ENCODE measurements around the gene GAB2. TPM values are rescaled to one million over a fixed set of nuclear protein-coding genes. Genes with fewer than 3 reads are reported as not detected.

The GAB2 gene
- total and polyA plus RNA-seq, 2 of the 13 experiments (the other 11 are each of a cell fraction or from before 2014, with no cell fraction given) = 4.1 to 8.6 TPM

DNA sequence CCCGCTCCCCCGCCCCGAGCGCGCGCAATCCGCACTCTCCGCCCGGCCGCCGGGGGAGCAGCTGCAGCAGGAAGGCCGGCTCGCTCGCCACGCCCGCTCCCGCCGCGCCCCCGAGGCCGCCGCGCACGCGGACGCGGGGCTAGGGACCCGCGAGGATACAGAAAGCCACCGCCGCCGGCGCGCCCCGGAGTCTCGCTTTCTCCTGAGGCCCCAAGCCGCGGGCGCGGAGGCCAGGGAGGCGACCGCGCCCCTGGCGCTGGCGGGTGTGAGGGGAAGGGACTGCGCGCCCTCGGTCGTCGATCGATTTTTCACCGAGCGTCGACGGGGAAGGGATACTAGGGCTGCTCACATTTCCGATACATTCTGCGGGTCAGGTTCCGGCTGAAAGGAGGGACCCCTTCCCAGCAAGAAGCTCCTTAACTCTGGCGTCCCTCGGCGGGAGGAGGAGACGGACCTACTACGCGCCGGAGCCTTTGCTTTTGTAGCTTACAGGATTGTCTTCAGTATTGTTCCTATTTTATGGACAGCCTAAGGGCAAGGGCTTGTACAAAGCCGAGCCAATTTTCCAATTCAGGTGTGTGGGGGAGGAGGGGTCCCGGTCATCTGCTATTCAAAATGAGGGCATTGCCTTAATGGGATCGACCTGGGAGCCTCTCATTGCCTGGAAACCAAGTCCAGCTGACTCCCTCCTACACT is 416 bp upstream of the GAB2 start (continued):
- no peak for TF ChIP-seq MZF1 (CRISPR knock-in tag; IDR thresholded peaks at IDR 0.05; ENCODE audit: borderline replicate concordance)
- no peak for TF ChIP-seq THAP11 (CRISPR knock-in tag; IDR thresholded peaks at IDR 0.05)
- no peak for TF ChIP-seq ZNF124 (CRISPR knock-in tag; IDR thresholded peaks at IDR 0.05)
- TF ChIP-seq SP4 (CRISPR knock-in tag; IDR thresholded peaks at IDR 0.05) = peak; percentile 67; the same call in 1 of the 2 replicates
- TF ChIP-seq ZFP82 (CRISPR knock-in tag; IDR thresholded peaks at IDR 0.05; ENCODE audit: borderline replicate concordance) = no peak; the same call in 1 of the 2 replicates
- TF ChIP-seq DMAP1 (CRISPR knock-in tag; IDR thresholded peaks at IDR 0.05) = 0 out of 2 replicates have a peak, but pooled peaks have one; percentile 45
- TF ChIP-seq CREBL2 (CRISPR knock-in tag; IDR thresholded peaks at IDR 0.05; ENCODE audit: borderline replicate concordance) = 0 out of 2 replicates have a peak, but pooled peaks have one; percentile 37
- TF ChIP-seq ZNF766 (CRISPR knock-in tag; IDR thresholded peaks at IDR 0.05; ENCODE audit: borderline replicate concordance) = no peak
- no peak for TF ChIP-seq ZNF720 (CRISPR knock-in tag; IDR thresholded peaks at IDR 0.05)
- TF ChIP-seq KLF13 (CRISPR knock-in tag; IDR thresholded peaks at IDR 0.05) = no peak
- peak; percentile 48; the same call in 1 of the 2 replicates for TF ChIP-seq GATAD1 (CRISPR knock-in tag; IDR thresholded peaks at IDR 0.05)
- no peak for TF ChIP-seq HOXD1 (CRISPR knock-in tag; IDR thresholded peaks at IDR 0.05)
- 0 out of 2 replicates have a peak, but pooled peaks have one; percentile 51 for TF ChIP-seq PRMT3 (CRISPR knock-in tag; IDR thresholded peaks at IDR 0.05; ENCODE audit: borderline replicate concordance, low read depth)
- no peak for TF ChIP-seq RBM22 (optimal IDR thresholded peaks at IDR 0.05; ENCODE audit: low read length)
- no peak for TF ChIP-seq WIZ (CRISPR knock-in tag; IDR thresholded peaks at IDR 0.05)
- TF ChIP-seq ZNF432 (CRISPR knock-in tag; IDR thresholded peaks at IDR 0.05; ENCODE audit: borderline replicate concordance) = no peak
- 0 out of 2 replicates have a peak, but pooled peaks have one; percentile 19 for TF ChIP-seq ZNF350 (CRISPR knock-in tag; IDR thresholded peaks at IDR 0.05; ENCODE audit: borderline replicate concordance, low read depth)
- peak; percentile 24; the same call in 1 of the 2 replicates for TF ChIP-seq HINFP (CRISPR knock-in tag; IDR thresholded peaks at IDR 0.05; ENCODE audit: low read depth)
- TF ChIP-seq, protein P1, sequence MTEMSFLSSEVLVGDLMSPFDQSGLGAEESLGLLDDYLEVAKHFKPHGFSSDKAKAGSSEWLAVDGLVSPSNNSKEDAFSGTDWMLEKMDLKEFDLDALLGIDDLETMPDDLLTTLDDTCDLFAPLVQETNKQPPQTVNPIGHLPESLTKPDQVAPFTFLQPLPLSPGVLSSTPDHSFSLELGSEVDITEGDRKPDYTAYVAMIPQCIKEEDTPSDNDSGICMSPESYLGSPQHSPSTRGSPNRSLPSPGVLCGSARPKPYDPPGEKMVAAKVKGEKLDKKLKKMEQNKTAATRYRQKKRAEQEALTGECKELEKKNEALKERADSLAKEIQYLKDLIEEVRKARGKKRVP (CRISPR knock-in tag; IDR thresholded peaks at IDR 0.05) = no peak
- TF ChIP-seq, protein P2, sequence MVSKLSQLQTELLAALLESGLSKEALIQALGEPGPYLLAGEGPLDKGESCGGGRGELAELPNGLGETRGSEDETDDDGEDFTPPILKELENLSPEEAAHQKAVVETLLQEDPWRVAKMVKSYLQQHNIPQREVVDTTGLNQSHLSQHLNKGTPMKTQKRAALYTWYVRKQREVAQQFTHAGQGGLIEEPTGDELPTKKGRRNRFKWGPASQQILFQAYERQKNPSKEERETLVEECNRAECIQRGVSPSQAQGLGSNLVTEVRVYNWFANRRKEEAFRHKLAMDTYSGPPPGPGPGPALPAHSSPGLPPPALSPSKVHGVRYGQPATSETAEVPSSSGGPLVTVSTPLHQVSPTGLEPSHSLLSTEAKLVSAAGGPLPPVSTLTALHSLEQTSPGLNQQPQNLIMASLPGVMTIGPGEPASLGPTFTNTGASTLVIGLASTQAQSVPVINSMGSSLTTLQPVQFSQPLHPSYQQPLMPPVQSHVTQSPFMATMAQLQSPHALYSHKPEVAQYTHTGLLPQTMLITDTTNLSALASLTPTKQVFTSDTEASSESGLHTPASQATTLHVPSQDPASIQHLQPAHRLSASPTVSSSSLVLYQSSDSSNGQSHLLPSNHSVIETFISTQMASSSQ (IDR thresholded peaks at IDR 0.05; ENCODE audit: low read depth) = no peak
- TF ChIP-seq, protein P2 (CRISPR knock-in tag; IDR thresholded peaks at IDR 0.05; ENCODE audit: borderline replicate concordance) = no peak
- no peak for TF ChIP-seq ZBTB3 (CRISPR knock-in tag; IDR thresholded peaks at IDR 0.05; ENCODE audit: borderline replicate concordance, low read depth)
